IMR-90 (cell line): Measurements from ENCODE around the gene C16orf74. TPM values are rescaled to one million over a fixed set of nuclear protein-coding genes. Genes with fewer than 3 reads are reported as not detected.

Experiments used
- ATAC-seq: fragments of 200-7000 bp; cut with Tn5 transposase; 2 replicates; pipeline ENCODE4 v1.9.1; 2020; ENCODE audit warnings: low read depth, mild to moderate bottlenecking, moderate library complexity
- BruUV-seq: library from RNA; stranded (reverse); fragments of 400-500 nt; replicated peaks from 2 replicates; lab custom pipeline; 2021; lab: Mats Ljungman, UMichigan
- CTCF ChIA-PET: fragments of 300-600 bp; formaldehyde crosslinking; extraction: SDS; loops from one replicate; lab custom pipeline; 2021; ENCODE audit warnings: antibody characterized with exemption; lab: Yijun Ruan, JAX
- POLR2A ChIA-PET: fragments of 300-600 bp; sonication (Branson Sonifier 250); formaldehyde crosslinking; loops from one replicate; lab custom pipeline; 2022; ENCODE audit warnings: antibody characterized with exemption; ENCODE audit not compliant: unreplicated experiment; lab: Charles Lee
- DNase-seq: peaks from one replicate; pipeline ENCODE4 v3.0.0; 2013
- H2AFZ ChIP-seq: replicated peaks from 2 replicates; pipeline ENCODE3; 2013; ENCODE audit warnings: low read length, mild to moderate bottlenecking; ENCODE audit not compliant: poor library complexity
- H2AK5ac ChIP-seq: 2 replicates; pipeline ENCODE4 v1.6.1; 2013; ENCODE audit warnings: low read depth, low read length, inconsistent platforms
- H2AK9ac ChIP-seq: replicated peaks from 2 replicates; pipeline ENCODE3; 2013; ENCODE audit warnings: mild to moderate bottlenecking, low read depth, low read length, moderate library complexity; ENCODE audit not compliant: poor library complexity
- H2BK120ac ChIP-seq: 2 replicates; pipeline ENCODE4 v1.6.1; 2013; ENCODE audit warnings: low read depth, low read length, inconsistent platforms
- H2BK15ac ChIP-seq: 3 replicates; pipeline ENCODE4 v1.6.1; 2013; ENCODE audit warnings: low read depth, low read length, inconsistent platforms
- H2BK20ac ChIP-seq: 2 replicates; pipeline ENCODE4 v1.6.1; 2013; ENCODE audit warnings: low read depth, mild to moderate bottlenecking, inconsistent platforms, low read length, moderate library complexity
- H2BK5ac ChIP-seq: 2 replicates; pipeline ENCODE4 v1.6.1; 2013; ENCODE audit warnings: mild to moderate bottlenecking, low read depth, low read length, inconsistent platforms; ENCODE audit not compliant: poor library complexity, severe bottlenecking
- H3K14ac ChIP-seq: replicated peaks from 2 replicates; pipeline ENCODE4 v1.6.1; 2013; ENCODE audit warnings: low read depth, low read length, inconsistent platforms
- H3K18ac ChIP-seq: 2 replicates; pipeline ENCODE4 v1.6.1; 2013; ENCODE audit warnings: low read depth, low read length, control low read depth
- H3K23ac ChIP-seq: 2 replicates; pipeline ENCODE4 v1.6.1; 2013; ENCODE audit warnings: low read depth, low read length, inconsistent platforms
- H3K27ac ChIP-seq: 2 replicates; pipeline ENCODE4 v1.5.1; 2013; ENCODE audit warnings: mild to moderate bottlenecking, control low read depth, low read length; ENCODE audit not compliant: insufficient read depth
- H3K27me3 ChIP-seq: 2 replicates; pipeline ENCODE4 v1.6.1; 2013; ENCODE audit warnings: low read length; ENCODE audit not compliant: control insufficient read depth, insufficient read depth
- H3K36me3 ChIP-seq: 2 replicates; pipeline ENCODE4 v1.6.1; 2013; ENCODE audit warnings: low read length, mixed read lengths; ENCODE audit not compliant: control insufficient read depth, insufficient read depth
- H3K4ac ChIP-seq: 2 replicates; pipeline ENCODE4 v1.6.1; 2013; ENCODE audit warnings: low read depth, low read length, inconsistent platforms
- H3K4me1 ChIP-seq: 2 replicates; pipeline ENCODE4 v1.6.1; 2013; ENCODE audit warnings: low read length, mixed read lengths; ENCODE audit not compliant: control insufficient read depth, insufficient read depth
- H3K4me2 ChIP-seq: 2 replicates; pipeline ENCODE4 v1.6.1; 2013; ENCODE audit warnings: low read depth, mild to moderate bottlenecking, control low read depth, low read length, moderate library complexity
- H3K4me3 ChIP-seq: 2 replicates; pipeline ENCODE4 v1.5.1; 2013; ENCODE audit warnings: low read depth, mild to moderate bottlenecking, control low read depth, low read length, moderate library complexity; ENCODE audit not compliant: insufficient read depth
- H3K56ac ChIP-seq: 2 replicates; pipeline ENCODE4 v1.6.1; 2013; ENCODE audit warnings: low read length, inconsistent platforms; ENCODE audit not compliant: insufficient read depth; ENCODE audit errors: extremely low read depth
- H3K79me1 ChIP-seq, 2 experiments: 2 replicates each; pipeline ENCODE4 v1.6.1; 2013; ENCODE audit warnings: low read length in 2 of 2, inconsistent platforms in 1 of 2, low read depth in 1 of 2
- H3K9ac ChIP-seq: 2 replicates; pipeline ENCODE4 v1.6.1; 2013; ENCODE audit warnings: low read depth, low read length, control low read depth
- H3K9me1 ChIP-seq: 2 replicates; pipeline ENCODE4 v1.6.1; 2013; ENCODE audit warnings: low read length, inconsistent platforms; ENCODE audit not compliant: insufficient read depth
- H3K9me3 ChIP-seq: 2 replicates; pipeline ENCODE4 v1.6.1; 2013; ENCODE audit warnings: low read length; ENCODE audit not compliant: control insufficient read depth, insufficient read depth
- H4K20me1 ChIP-seq: 2 replicates; pipeline ENCODE4 v1.6.1; 2013; ENCODE audit warnings: low read length, inconsistent platforms; ENCODE audit not compliant: insufficient read depth
- H4K5ac ChIP-seq: 2 replicates; pipeline ENCODE4 v1.6.1; 2013; ENCODE audit warnings: mild to moderate bottlenecking, low read depth, low read length, control low read depth
- H4K8ac ChIP-seq, 2 experiments: 2 replicates each; pipeline ENCODE4 v1.6.1; 2013; ENCODE audit warnings: low read depth in 2 of 2, low read length in 2 of 2, control low read depth in 1 of 2, inconsistent platforms in 1 of 2
- H4K91ac ChIP-seq: 2 replicates; pipeline ENCODE4 v1.6.1; 2013; ENCODE audit warnings: low read depth, low read length, inconsistent platforms; ENCODE audit not compliant: insufficient read depth
- BHLHE40 ChIP-seq: fragments of 150-350 bp; IDR thresholded peaks from 2 replicates; pipeline ENCODE4 v1.6.1; 2016; ENCODE audit warnings: mild to moderate bottlenecking, low read depth, low read length
- CEBPB ChIP-seq: IDR thresholded peaks from 2 replicates; pipeline ENCODE4 v1.6.1; 2012; ENCODE audit warnings: low read depth, low read length, improper control_type of control experiment
- CHD1 ChIP-seq: IDR thresholded peaks from 2 replicates; pipeline ENCODE4 v1.6.1; 2012; ENCODE audit warnings: low read depth, low read length, improper control_type of control experiment
- FOS ChIP-seq: fragments of 150-350 bp; IDR thresholded peaks from 2 replicates; pipeline ENCODE4 v1.6.1; 2016; ENCODE audit warnings: low read depth, low read length
- MAFK ChIP-seq: IDR thresholded peaks from 2 replicates; pipeline ENCODE4 v1.6.1; 2012; ENCODE audit warnings: low read depth, low read length, improper control_type of control experiment
- MAZ ChIP-seq: IDR thresholded peaks from 2 replicates; pipeline ENCODE4 v1.6.1; 2012; ENCODE audit warnings: low read depth, mild to moderate bottlenecking, low read length, improper control_type of control experiment, moderate library complexity, borderline replicate concordance
- MXI1 ChIP-seq: IDR thresholded peaks from 2 replicates; pipeline ENCODE4 v1.6.1; 2012; ENCODE audit warnings: low read depth, mild to moderate bottlenecking, low read length, moderate library complexity, borderline replicate concordance
- NFE2L2 ChIP-seq: fragments of 150-350 bp; IDR thresholded peaks from 2 replicates; pipeline ENCODE4 v1.6.1; 2016; ENCODE audit warnings: low read depth, mild to moderate bottlenecking, low read length
- POLR2A ChIP-seq: IDR thresholded peaks from 2 replicates; pipeline ENCODE4 v1.6.1; 2012; ENCODE audit warnings: mild to moderate bottlenecking, low read depth, low read length
- RAD21 ChIP-seq: IDR thresholded peaks from 2 replicates; pipeline ENCODE4 v1.6.1; 2012; ENCODE audit warnings: low read length, improper control_type of control experiment
- RFX5 ChIP-seq: IDR thresholded peaks from 2 replicates; pipeline ENCODE4 v1.8.0; 2012; ENCODE audit warnings: low read depth, mild to moderate bottlenecking, low read length, moderate library complexity
- SMC3 ChIP-seq: fragments of 150-350 bp; IDR thresholded peaks from 2 replicates; pipeline ENCODE4 v1.6.1; 2016; ENCODE audit warnings: low read depth, mild to moderate bottlenecking, antibody characterized with exemption, low read length, moderate library complexity
- USF2 ChIP-seq: fragments of 150-350 bp; IDR thresholded peaks from 2 replicates; pipeline ENCODE4 v1.6.1; 2017; ENCODE audit warnings: mild to moderate bottlenecking, antibody characterized with exemption, low read length, low read depth
- WGBS, 2 experiments: methylation state at CpG; one replicate each; pipeline versions ENCODE4 v1.1.5 to v1.1.7; 2013; ENCODE audit warnings: missing lambda C conversion rate in 2 of 2; ENCODE audit not compliant: insufficient read length in 1 of 2; ENCODE audit errors: extremely low coverage in 2 of 2; 5-methylcytosine and 5-hydroxymethylcytosine counted together
- dilution Hi-C: fragments of 300-500 bp; cut with HindIII; formaldehyde crosslinking; loops from one replicate; pipeline ENCODE4 v1.14.3; 2018; ENCODE audit warnings: low sequenced_read_pairs; ENCODE audit not compliant: unreplicated experiment
- in situ Hi-C: fragments of 300-500 bp; cut with MboI; formaldehyde crosslinking; loops from 3 replicates; pipeline ENCODE4 v1.14.3; 2019; ENCODE audit warnings: low sequenced_read_pairs, inconsistent platforms, mixed read lengths
- intact Hi-C: fragments of 100-400 bp; cut with micrococcal nuclease; formaldehyde crosslinking; loops from 2 replicates; pipeline ENCODE4 v1.10.0; 2022
- polyA plus RNA-seq, 3 experiments: library from polyadenylated mRNA; depleted of rRNA; stranded (reverse); fragments of >200 nt; gene quantifications; 2 replicates each; pipeline ENCODE4 v1.2.3, GENCODE V29; 2012; ENCODE audit warnings: low replicate concordance in 1 of 3
- total RNA-seq: library from RNA; depleted of rRNA; stranded (reverse); fragments of >200 nt; gene quantifications from 2 replicates; pipeline ENCODE4 v1.2.3, GENCODE V29; 2012
- TF ChIP-seq, protein P1 (sequence below): conservative IDR thresholded peaks from 2 replicates; pipeline ENCODE4 v1.5.1; 2012; ENCODE audit warnings: mild to moderate bottlenecking, low read depth, low read length, improper control_type of control experiment
- TF ChIP-seq, protein P2 (sequence below): fragments of 150-350 bp; IDR thresholded peaks from 2 replicates; pipeline ENCODE4 v1.6.1; 2016; ENCODE audit warnings: low read depth, mild to moderate bottlenecking, low read length, moderate library complexity, borderline replicate concordance

The C16orf74 gene
- total and polyA plus RNA-seq, 2 of the 4 experiments (the other 2 are of a cell fraction), result 4.5 to 12.2 TPM

- Histone ChIP-seq H3K27me3 (peaks cover 14% of the 10 kb centered on the region; the same call in 1 of the 2 replicates), H3K4me2 (peak overlapping the region; percentile 88; the same call in 1 of the 2 replicates), H3K9me3 (no peaks in the 10 kb centered on the region), H2AFZ (no peak overlapping the region), H4K8ac (no peak overlapping the region), H3K23ac (no peak overlapping the region), H3K4me1 (no peaks in the 10 kb centered on the region), H2AK5ac (no peak overlapping the region), H3K18ac (no peak overlapping the region), H3K79me1 (peaks cover 2 to 29% of the 10 kb centered on the region in 2 experiments; a peak in 3 of 4 replicates), H4K20me1 (peaks cover 5% of the 10 kb centered on the region; the same call in 1 of the 2 replicates), H3K56ac (no peak overlapping the region), H2BK15ac (no peak overlapping the region), H3K4me3 (peak overlapping the region; percentile 87; the same call in 1 of the 2 replicates), H4K91ac (no peak overlapping the region), H2BK20ac (no peak overlapping the region), H2BK120ac (no peak overlapping the region), H3K36me3 (no peaks in the 10 kb centered on the region), H3K27ac (no peak overlapping the region), H3K9me1 (peaks cover 3% of the 10 kb centered on the region), H4K5ac (no peak overlapping the region), H3K14ac (no peak overlapping the region), H2AK9ac (no peak overlapping the region), H3K4ac (no peak overlapping the region), H3K9ac (peak overlapping the region; percentile 69; the same call in 1 of the 2 replicates), H2BK5ac (no peak overlapping the region)
- BruUV-seq, result no TSS peak
- dilution Hi-C loops, result no loop called here
- ATAC-seq (no peak), DNase-seq (no peak)
- in situ Hi-C loops, result no loop called here
- POLR2A ChIA-PET, result no interaction called here
- WGBS, 2 experiments, result 49% methylated on average over 9 of the region's 49 CpGs; no CpG with 5 or more reads in 1 of the 2 experiments
- intact Hi-C loops, result no loop called here
- CTCF ChIA-PET, result no interaction called here
- no peak for TF ChIP-seq MAFK
- no peak for TF ChIP-seq RFX5
- TF ChIP-seq FOS, result no peak
- no peak for TF ChIP-seq NFE2L2
- no peak for TF ChIP-seq RAD21
- no peak for TF ChIP-seq MXI1
- no peak for TF ChIP-seq USF2
- TF ChIP-seq CEBPB, result no peak
- no peak for TF ChIP-seq BHLHE40
- TF ChIP-seq, protein P1, sequence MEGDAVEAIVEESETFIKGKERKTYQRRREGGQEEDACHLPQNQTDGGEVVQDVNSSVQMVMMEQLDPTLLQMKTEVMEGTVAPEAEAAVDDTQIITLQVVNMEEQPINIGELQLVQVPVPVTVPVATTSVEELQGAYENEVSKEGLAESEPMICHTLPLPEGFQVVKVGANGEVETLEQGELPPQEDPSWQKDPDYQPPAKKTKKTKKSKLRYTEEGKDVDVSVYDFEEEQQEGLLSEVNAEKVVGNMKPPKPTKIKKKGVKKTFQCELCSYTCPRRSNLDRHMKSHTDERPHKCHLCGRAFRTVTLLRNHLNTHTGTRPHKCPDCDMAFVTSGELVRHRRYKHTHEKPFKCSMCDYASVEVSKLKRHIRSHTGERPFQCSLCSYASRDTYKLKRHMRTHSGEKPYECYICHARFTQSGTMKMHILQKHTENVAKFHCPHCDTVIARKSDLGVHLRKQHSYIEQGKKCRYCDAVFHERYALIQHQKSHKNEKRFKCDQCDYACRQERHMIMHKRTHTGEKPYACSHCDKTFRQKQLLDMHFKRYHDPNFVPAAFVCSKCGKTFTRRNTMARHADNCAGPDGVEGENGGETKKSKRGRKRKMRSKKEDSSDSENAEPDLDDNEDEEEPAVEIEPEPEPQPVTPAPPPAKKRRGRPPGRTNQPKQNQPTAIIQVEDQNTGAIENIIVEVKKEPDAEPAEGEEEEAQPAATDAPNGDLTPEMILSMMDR, result no peak
- no peak for TF ChIP-seq MAZ
- TF ChIP-seq, protein P2, sequence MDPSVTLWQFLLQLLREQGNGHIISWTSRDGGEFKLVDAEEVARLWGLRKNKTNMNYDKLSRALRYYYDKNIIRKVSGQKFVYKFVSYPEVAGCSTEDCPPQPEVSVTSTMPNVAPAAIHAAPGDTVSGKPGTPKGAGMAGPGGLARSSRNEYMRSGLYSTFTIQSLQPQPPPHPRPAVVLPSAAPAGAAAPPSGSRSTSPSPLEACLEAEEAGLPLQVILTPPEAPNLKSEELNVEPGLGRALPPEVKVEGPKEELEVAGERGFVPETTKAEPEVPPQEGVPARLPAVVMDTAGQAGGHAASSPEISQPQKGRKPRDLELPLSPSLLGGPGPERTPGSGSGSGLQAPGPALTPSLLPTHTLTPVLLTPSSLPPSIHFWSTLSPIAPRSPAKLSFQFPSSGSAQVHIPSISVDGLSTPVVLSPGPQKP, result no peak
- no peak for TF ChIP-seq POLR2A
- TF ChIP-seq SMC3, result no peak
- no peak for TF ChIP-seq CHD1
These were observed 63.0 kb downstream of the C16orf74 start for GRCh38 chr16:85687651-85688471.
